IMR-90 (cell line): Measurements from ENCODE around the gene TWIST1. TPM values are rescaled to one million over a fixed set of nuclear protein-coding genes. Genes with fewer than 3 reads are reported as not detected.
A peak's percentile ranks its signal among the peaks of the same experiment; 100 is the strongest.

Experiments used
- ATAC-seq: fragments of 200-7000 bp; cut with Tn5 transposase; 2 replicates; pipeline ENCODE4 v1.9.1; 2020; ENCODE audit warnings: low read depth, mild to moderate bottlenecking, moderate library complexity
- BruUV-seq: library from RNA; stranded (reverse); fragments of 400-500 nt; replicated peaks from 2 replicates; lab custom pipeline; 2021; lab: Mats Ljungman, UMichigan
- CTCF ChIA-PET: fragments of 300-600 bp; formaldehyde crosslinking; extraction: SDS; loops from one replicate; lab custom pipeline; 2021; ENCODE audit warnings: antibody characterized with exemption; lab: Yijun Ruan, JAX
- POLR2A ChIA-PET: fragments of 300-600 bp; sonication (Branson Sonifier 250); formaldehyde crosslinking; loops from one replicate; lab custom pipeline; 2022; ENCODE audit warnings: antibody characterized with exemption; ENCODE audit not compliant: unreplicated experiment; lab: Charles Lee
- DNase-seq: peaks from one replicate; pipeline ENCODE4 v3.0.0; 2013
- H2AFZ ChIP-seq: replicated peaks from 2 replicates; pipeline ENCODE3; 2013; ENCODE audit warnings: low read length, mild to moderate bottlenecking; ENCODE audit not compliant: poor library complexity
- H2AK5ac ChIP-seq: 2 replicates; pipeline ENCODE4 v1.6.1; 2013; ENCODE audit warnings: low read depth, low read length, inconsistent platforms
- H2AK9ac ChIP-seq: replicated peaks from 2 replicates; pipeline ENCODE3; 2013; ENCODE audit warnings: mild to moderate bottlenecking, low read depth, low read length, moderate library complexity; ENCODE audit not compliant: poor library complexity
- H2BK120ac ChIP-seq: 2 replicates; pipeline ENCODE4 v1.6.1; 2013; ENCODE audit warnings: low read depth, low read length, inconsistent platforms
- H2BK15ac ChIP-seq: 3 replicates; pipeline ENCODE4 v1.6.1; 2013; ENCODE audit warnings: low read depth, low read length, inconsistent platforms
- H2BK20ac ChIP-seq: 2 replicates; pipeline ENCODE4 v1.6.1; 2013; ENCODE audit warnings: low read depth, mild to moderate bottlenecking, inconsistent platforms, low read length, moderate library complexity
- H2BK5ac ChIP-seq: 2 replicates; pipeline ENCODE4 v1.6.1; 2013; ENCODE audit warnings: mild to moderate bottlenecking, low read depth, low read length, inconsistent platforms; ENCODE audit not compliant: poor library complexity, severe bottlenecking
- H3K14ac ChIP-seq: replicated peaks from 2 replicates; pipeline ENCODE4 v1.6.1; 2013; ENCODE audit warnings: low read depth, low read length, inconsistent platforms
- H3K18ac ChIP-seq: 2 replicates; pipeline ENCODE4 v1.6.1; 2013; ENCODE audit warnings: low read depth, low read length, control low read depth
- H3K23ac ChIP-seq: 2 replicates; pipeline ENCODE4 v1.6.1; 2013; ENCODE audit warnings: low read depth, low read length, inconsistent platforms
- H3K27ac ChIP-seq: 2 replicates; pipeline ENCODE4 v1.5.1; 2013; ENCODE audit warnings: mild to moderate bottlenecking, control low read depth, low read length; ENCODE audit not compliant: insufficient read depth
- H3K27me3 ChIP-seq: 2 replicates; pipeline ENCODE4 v1.6.1; 2013; ENCODE audit warnings: low read length; ENCODE audit not compliant: control insufficient read depth, insufficient read depth
- H3K36me3 ChIP-seq: 2 replicates; pipeline ENCODE4 v1.6.1; 2013; ENCODE audit warnings: low read length, mixed read lengths; ENCODE audit not compliant: control insufficient read depth, insufficient read depth
- H3K4ac ChIP-seq: 2 replicates; pipeline ENCODE4 v1.6.1; 2013; ENCODE audit warnings: low read depth, low read length, inconsistent platforms
- H3K4me1 ChIP-seq: 2 replicates; pipeline ENCODE4 v1.6.1; 2013; ENCODE audit warnings: low read length, mixed read lengths; ENCODE audit not compliant: control insufficient read depth, insufficient read depth
- H3K4me2 ChIP-seq: 2 replicates; pipeline ENCODE4 v1.6.1; 2013; ENCODE audit warnings: low read depth, mild to moderate bottlenecking, control low read depth, low read length, moderate library complexity
- H3K4me3 ChIP-seq: 2 replicates; pipeline ENCODE4 v1.5.1; 2013; ENCODE audit warnings: low read depth, mild to moderate bottlenecking, control low read depth, low read length, moderate library complexity; ENCODE audit not compliant: insufficient read depth
- H3K56ac ChIP-seq: 2 replicates; pipeline ENCODE4 v1.6.1; 2013; ENCODE audit warnings: low read length, inconsistent platforms; ENCODE audit not compliant: insufficient read depth; ENCODE audit errors: extremely low read depth
- H3K79me1 ChIP-seq, 2 experiments: 2 replicates each; pipeline ENCODE4 v1.6.1; 2013; ENCODE audit warnings: low read length in 2 of 2, inconsistent platforms in 1 of 2, low read depth in 1 of 2
- H3K9ac ChIP-seq: 2 replicates; pipeline ENCODE4 v1.6.1; 2013; ENCODE audit warnings: low read depth, low read length, control low read depth
- H3K9me1 ChIP-seq: 2 replicates; pipeline ENCODE4 v1.6.1; 2013; ENCODE audit warnings: low read length, inconsistent platforms; ENCODE audit not compliant: insufficient read depth
- H3K9me3 ChIP-seq: 2 replicates; pipeline ENCODE4 v1.6.1; 2013; ENCODE audit warnings: low read length; ENCODE audit not compliant: control insufficient read depth, insufficient read depth
- H4K20me1 ChIP-seq: 2 replicates; pipeline ENCODE4 v1.6.1; 2013; ENCODE audit warnings: low read length, inconsistent platforms; ENCODE audit not compliant: insufficient read depth
- H4K5ac ChIP-seq: 2 replicates; pipeline ENCODE4 v1.6.1; 2013; ENCODE audit warnings: mild to moderate bottlenecking, low read depth, low read length, control low read depth
- H4K8ac ChIP-seq, 2 experiments: 2 replicates each; pipeline ENCODE4 v1.6.1; 2013; ENCODE audit warnings: low read depth in 2 of 2, low read length in 2 of 2, control low read depth in 1 of 2, inconsistent platforms in 1 of 2
- H4K91ac ChIP-seq: 2 replicates; pipeline ENCODE4 v1.6.1; 2013; ENCODE audit warnings: low read depth, low read length, inconsistent platforms; ENCODE audit not compliant: insufficient read depth
- CEBPB ChIP-seq: IDR thresholded peaks from 2 replicates; pipeline ENCODE4 v1.6.1; 2012; ENCODE audit warnings: low read depth, low read length, improper control_type of control experiment
- NFE2L2 ChIP-seq: fragments of 150-350 bp; IDR thresholded peaks from 2 replicates; pipeline ENCODE4 v1.6.1; 2016; ENCODE audit warnings: low read depth, mild to moderate bottlenecking, low read length
- WGBS, 2 experiments: methylation state at CpG; one replicate each; pipeline versions ENCODE4 v1.1.5 to v1.1.7; 2013; ENCODE audit warnings: missing lambda C conversion rate in 2 of 2; ENCODE audit not compliant: insufficient read length in 1 of 2; ENCODE audit errors: extremely low coverage in 2 of 2; 5-methylcytosine and 5-hydroxymethylcytosine counted together
- dilution Hi-C: fragments of 300-500 bp; cut with HindIII; formaldehyde crosslinking; loops from one replicate; pipeline ENCODE4 v1.14.3; 2018; ENCODE audit warnings: low sequenced_read_pairs; ENCODE audit not compliant: unreplicated experiment
- in situ Hi-C: fragments of 300-500 bp; cut with MboI; formaldehyde crosslinking; loops from 3 replicates; pipeline ENCODE4 v1.14.3; 2019; ENCODE audit warnings: low sequenced_read_pairs, inconsistent platforms, mixed read lengths
- intact Hi-C: fragments of 100-400 bp; cut with micrococcal nuclease; formaldehyde crosslinking; loops from 2 replicates; pipeline ENCODE4 v1.10.0; 2022
- polyA plus RNA-seq, 3 experiments: library from polyadenylated mRNA; depleted of rRNA; stranded (reverse); fragments of >200 nt; gene quantifications; 2 replicates each; pipeline ENCODE4 v1.2.3, GENCODE V29; 2012; ENCODE audit warnings: low replicate concordance in 1 of 3
- total RNA-seq: library from RNA; depleted of rRNA; stranded (reverse); fragments of >200 nt; gene quantifications from 2 replicates; pipeline ENCODE4 v1.2.3, GENCODE V29; 2012

TWIST1 gene
- total and polyA plus RNA-seq, 2 of the 4 experiments (the other 2 are of a cell fraction): 5.4 to 42.3 TPM

DNA sequence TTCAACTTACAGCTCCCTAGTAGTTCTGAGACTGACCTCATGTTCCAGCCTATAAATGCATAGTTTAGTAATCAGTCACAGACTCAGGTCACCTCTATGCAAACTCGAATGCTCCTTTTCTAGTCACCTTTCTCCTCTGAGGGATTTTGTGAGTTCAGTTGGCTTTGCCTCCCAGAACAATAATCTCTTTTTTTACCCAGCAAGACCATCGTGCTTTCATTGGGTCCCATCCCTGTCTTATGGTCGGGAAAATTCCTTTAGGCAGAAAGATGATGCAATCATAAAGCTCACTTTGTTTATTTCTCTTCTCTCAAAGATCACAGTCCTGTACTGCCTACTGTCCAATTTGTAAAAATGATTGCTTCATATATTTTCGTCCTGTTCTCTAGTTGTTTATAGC is 38.4 kb downstream of the TWIST1 start:
- no peak overlapping the region for H3K27ac ChIP-seq
- no peak overlapping the region for H4K5ac ChIP-seq
- BruUV-seq: no TSS peak
- H3K9me1 ChIP-seq: no peaks in the 10 kb centered on the region
- H2BK15ac ChIP-seq: no peak overlapping the region
- TF ChIP-seq CEBPB: peak; percentile 96
- TF ChIP-seq NFE2L2: no peak
- H2BK5ac ChIP-seq: no peak overlapping the region
- peak overlapping the region; percentile 63 for H2AFZ ChIP-seq
- H3K56ac ChIP-seq: no peak overlapping the region
- no peak overlapping the region for H2BK20ac ChIP-seq
- no peaks in the 10 kb centered on the region for H3K36me3 ChIP-seq
- H3K14ac ChIP-seq: no peak overlapping the region
- ChIA-PET POLR2A (no interaction called here), CTCF (interaction anchor here (0.7 to 1.6 kb wide), 2 partner anchors 13 to 1109 kb away, joined by 3 to 4 read pairs; no protein-coding TSS in a partner anchor)
- H3K9me3 ChIP-seq: no peaks in the 10 kb centered on the region
- H3K4ac ChIP-seq: no peak overlapping the region
- no peak overlapping the region for H3K18ac ChIP-seq
- no peak overlapping the region for H3K4me3 ChIP-seq
- H2AK5ac ChIP-seq: no peak overlapping the region
- H2AK9ac ChIP-seq: peak overlapping the region; percentile 58
- H4K8ac ChIP-seq: no peak overlapping the region
- H3K27me3 ChIP-seq: no peaks in the 10 kb centered on the region
- H3K9ac ChIP-seq: no peak overlapping the region
- dilution Hi-C loops: no loop called here
- no peak overlapping the region for H3K4me2 ChIP-seq
- intact Hi-C loops: no loop called here
- no peaks in the 10 kb centered on the region; the same call in 1 of the 2 replicates for H3K4me1 ChIP-seq
- no CpG with 5 or more reads among the region's 4 CpGs for WGBS, 2 experiments
- no peak overlapping the region for H4K91ac ChIP-seq
- H3K79me1 ChIP-seq: peaks cover 0 to 4% of the 10 kb centered on the region in 2 experiments; a peak in 1 of 4 replicates
- no peak overlapping the region for H2BK120ac ChIP-seq
- in situ Hi-C loops: no loop called here
- H3K23ac ChIP-seq: no peak overlapping the region
- DNase-seq (peak; percentile 69), ATAC-seq (peak; percentile 59)
- no peaks in the 10 kb centered on the region; the same call in 1 of the 2 replicates for H4K20me1 ChIP-seq
